ENCODE data around the gene RGS7.
"Not testable (repeated sequence)": the region's sequence is repeated elsewhere in the genome, so short reads cannot be mapped to it uniquely, and the experiment has no call there.

The RGS7 gene

DNA sequence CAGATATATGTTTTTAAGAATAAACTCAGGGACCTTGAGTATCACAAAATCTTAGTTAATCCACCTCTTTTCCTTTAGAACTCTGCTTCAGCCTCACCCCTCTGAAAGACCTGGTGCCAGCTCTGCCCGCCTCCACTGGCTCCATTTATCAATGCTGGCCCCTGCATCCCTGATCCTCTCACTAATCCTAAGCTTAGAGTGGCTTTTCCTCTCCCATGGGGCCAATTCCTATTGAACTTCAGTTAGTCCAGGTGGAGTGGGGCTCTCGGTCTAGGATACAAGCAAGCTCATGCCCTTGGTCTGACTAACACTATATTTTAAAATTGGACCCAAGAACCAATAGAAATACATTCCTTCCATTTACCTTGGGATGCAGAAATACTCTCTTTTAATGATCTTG, 87.0 kb downstream of the RGS7 start:
- DNase-seq: no peak

DNA sequence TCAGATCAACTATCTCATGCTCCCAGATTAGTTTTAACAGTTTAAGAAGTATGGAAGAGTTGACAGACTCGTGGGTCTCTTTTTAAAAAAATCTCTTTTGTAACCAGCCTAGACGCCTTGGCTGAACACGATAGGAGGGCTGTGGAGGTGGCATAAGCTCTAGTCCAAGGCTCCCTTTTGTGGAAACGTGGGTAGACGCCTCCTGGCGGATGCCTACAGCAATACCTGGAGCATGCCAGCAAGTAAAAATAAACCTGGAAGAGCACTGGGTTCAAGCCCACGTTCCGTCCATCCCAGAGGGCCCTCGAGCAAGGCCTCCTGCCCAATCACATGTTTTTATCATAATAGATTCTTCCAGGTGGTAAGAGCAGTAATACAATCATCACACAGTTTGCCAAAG, 87.9 kb downstream of the RGS7 start:
- no peak for DNase-seq

DNA sequence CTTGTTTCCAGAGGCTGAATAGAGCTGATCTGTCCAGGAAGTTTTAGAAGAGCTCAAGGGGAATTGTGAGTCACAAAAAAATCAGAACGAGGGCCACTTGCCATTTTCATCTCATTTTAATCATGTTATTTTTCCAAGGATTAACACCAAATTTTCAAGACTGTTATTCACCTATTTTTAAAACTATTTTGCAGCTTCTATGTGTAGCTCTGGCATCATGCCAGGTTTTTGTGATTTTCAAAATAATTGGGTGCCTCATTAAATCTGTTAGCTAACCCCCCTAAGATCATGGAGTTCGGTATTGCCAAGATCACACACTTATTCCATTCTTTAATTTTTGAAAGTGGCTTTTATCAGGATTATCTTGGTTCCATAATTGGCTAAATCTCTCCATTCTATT, 90.9 kb downstream of the RGS7 start:
- DNase-seq: no peak

DNA sequence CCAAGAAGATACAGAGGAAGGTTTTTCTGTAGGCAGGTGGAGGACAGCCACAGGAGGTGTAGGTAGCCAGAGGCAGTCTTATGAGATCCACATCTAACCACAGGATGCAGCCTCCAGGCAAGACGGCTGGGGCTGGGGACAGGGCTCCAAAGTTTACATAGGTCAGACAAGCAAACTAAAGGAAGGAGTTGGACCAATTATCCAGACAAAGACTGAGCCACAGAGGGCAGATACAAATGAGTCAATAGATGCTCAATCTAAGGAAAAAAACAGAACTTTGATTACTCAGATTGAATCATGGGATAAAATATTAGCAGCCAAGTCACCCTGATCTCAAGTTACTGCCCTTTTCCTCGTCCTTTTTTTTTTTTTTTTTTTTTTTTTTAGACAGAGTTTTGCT, 91.6 kb downstream of the RGS7 start:
- DNase-seq: no peak

DNA sequence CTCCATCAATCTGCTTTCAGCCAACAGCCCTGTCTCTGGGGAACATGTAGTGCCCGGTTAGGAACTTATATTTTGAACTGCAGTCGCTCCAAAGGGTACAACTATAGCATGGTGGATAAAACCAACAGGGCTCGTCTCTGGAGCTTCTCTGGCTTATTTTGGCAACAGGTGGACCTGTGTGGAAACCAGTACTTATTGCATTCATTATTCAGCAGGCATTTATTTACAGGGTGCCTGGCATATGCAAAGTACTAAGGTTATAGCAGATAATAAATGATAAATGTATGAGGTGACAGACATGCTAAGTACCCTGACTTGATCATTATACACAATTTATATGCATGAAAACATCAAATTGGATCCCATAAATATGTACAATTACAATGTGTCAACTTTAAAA, 93.7 kb downstream of the RGS7 start:
- DNase-seq: no peak

DNA sequence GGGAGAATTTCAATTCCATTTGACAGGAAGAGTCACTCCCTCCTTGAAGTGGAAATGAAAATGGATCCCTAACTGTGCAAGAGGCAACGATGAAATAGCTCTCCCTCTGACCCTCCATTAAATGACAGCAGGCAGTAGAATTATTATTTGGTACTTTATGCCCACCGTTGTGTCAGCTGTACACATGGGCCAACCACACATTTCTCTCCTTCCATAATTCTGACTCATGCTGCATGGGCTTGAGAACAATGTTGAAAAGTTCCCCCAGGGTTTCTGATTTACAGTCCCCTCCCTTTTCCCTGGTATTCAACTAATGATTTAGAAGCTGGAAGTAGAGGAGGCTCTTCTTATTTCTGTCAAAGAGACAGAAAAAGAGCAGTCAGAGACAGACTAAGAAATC, 103.5 kb downstream of the RGS7 start:
- DNase-seq: no peak

DNA sequence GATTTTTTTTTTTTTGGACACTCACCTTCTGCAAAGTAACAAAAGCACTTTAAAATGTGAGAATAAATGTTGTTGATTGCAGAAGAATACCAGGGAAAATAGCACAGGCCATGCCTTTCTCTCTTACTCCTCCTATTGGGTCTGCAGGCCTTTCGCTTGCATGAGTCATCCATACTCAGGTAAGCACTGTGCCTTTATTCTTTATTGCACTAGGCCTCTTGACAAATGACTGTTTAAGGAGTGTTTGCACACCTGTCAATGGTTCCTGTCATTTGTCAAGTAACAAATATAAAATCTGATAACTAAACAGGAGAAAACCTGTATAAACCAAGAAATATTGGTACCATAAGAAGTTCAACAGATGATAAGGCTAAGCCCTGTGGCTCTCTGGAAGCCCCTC, 106.5 kb downstream of the RGS7 start:
- no peak for DNase-seq

DNA sequence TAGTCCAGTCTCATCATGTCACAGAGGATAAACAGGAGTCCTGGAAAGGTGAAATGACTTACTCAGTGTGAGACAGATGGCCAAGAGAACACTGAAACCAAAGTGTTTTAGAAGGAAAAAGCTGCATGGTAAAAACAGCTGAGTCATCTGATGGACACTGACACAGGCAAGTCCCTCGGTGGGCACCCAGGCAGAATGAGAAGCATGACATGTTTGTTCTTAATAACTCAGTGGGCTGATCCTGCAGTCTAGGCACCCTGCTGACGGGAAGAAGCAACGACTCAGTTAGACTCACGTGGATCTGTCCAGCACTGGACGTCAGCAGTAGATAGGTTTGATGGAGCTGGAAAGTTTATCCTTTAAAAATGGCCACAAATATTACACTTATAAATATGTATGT, 116.9 kb downstream of the RGS7 start:
- DNase-seq: no peak

DNA sequence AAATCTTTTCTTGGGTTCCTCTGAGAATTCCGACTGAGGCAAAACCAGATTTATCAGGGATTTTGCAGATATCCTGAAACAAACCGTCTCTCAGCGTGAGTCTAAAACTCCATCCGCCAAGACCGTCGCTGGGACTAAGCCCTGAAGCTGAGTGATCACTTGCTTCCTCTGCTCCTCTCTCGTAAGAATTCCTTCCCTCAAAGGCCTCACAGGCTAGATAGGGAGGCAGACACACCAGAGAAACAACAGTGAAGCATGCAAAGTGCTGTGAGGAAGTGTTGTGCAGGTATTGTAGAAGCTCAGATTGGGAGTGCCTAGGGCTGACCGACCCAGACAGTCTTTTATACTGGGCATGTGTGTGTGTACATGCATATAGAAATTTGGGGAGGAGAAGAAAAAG, 119.1 kb downstream of the RGS7 start:
- DNase-seq: no peak

DNA sequence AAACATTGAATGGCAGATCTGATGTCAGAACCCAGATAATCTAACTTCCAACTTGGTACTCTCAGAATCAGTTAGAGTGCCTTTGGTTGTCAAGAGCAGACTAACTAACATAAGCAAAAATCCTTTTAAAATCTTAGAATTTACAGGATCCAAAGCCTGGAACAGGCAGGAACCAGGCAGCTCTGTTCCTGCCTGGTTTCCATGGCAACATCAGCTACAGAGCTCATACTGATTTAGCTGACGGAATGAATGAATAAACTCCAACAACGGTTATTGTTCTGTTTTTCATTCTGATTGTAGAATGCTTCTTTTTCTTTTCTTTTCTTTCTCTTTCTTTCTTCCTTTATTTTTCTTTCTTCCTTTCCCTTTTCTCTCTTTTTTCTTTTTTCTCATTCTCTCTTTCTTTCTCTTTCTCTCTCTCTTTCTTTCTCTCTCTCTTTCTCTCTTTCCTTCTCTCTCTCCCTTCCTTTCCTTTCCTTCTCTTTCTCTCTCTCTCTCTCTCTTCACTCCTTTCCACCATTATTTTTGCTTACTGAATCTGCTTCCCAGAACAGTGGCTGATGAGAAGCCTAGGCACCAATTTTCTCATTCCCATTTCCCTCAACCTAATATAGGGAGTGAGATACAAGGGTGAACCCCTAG, 121.6 kb downstream of the RGS7 start:
- no peak for DNase-seq

DNA sequence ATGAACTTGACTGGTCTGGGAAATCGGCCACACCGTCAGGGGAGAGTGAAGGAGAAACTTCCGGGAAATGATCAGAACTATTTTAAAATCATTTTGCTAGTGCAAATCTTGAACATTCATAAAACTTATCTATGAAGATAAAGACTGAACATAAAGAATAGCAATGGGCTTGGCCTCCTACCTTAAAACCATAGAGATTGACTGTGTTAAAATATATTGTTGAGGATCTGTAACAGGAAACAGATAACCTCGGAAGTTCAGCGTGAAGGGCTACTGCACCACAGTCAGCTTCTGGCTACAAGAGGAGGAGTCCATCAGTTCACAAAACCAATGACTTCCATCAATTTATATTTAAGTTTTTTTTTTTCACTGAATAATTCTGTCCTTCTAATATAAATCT, 127.3 kb downstream of the RGS7 start:
- no peak for DNase-seq

DNA sequence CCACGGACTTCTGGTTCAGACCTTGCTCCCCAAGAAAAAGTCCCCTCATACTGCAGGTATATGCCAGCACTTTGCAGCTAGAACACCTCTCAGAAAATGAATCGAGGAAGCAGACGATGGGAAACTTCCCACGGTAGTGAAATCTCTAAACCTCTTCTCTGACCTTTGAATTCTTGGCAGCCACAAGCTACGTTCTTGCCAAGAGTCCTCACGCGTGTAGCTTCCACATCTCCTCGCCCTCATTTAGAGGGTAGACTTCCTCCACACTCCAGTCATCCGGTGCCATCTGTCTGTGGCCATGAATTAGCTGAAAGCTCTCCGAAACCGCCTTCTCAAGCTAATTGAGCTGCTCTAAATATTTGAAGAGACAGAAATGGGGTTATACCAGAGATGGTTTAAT, 127.8 kb downstream of the RGS7 start:
- DNase-seq: no peak

DNA sequence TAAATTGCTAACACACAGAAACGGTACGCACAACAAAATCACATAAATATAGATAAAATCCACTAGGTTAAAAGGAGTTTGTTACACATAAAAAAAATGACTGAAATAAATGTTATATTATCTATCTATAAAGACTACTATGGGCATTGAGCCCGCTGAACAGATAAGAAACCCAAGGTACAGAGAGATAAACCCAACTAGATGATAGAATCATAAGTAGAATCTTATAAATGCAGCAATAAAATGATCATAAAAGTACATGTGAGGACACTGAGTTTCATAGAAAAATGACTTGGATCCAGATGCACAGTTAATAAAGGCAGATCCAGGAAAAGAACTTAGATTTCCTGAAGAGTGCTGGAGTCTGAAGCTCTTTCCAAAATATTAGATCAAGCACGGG, 128.7 kb downstream of the RGS7 start:
- DNase-seq: no peak

DNA sequence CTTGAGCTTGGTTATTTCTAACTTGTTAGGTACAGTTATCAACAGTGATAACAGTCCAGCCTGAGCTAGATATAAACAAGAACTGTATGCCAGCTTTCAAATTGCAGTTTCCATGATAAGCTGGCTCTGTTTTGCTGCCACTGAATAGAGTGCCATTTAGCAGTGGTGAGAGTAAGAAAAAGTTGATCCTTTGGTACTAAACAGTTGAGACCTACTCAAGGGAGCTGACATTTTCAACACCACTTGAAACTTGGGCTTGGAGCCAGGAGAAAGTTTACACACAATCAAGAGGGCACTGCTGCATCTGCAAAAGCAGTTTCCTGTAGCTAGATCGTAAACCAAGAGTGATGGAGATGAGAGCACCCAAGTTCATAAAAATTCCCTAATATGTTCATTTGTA, 131.3 kb downstream of the RGS7 start:
- DNase-seq: no peak

DNA sequence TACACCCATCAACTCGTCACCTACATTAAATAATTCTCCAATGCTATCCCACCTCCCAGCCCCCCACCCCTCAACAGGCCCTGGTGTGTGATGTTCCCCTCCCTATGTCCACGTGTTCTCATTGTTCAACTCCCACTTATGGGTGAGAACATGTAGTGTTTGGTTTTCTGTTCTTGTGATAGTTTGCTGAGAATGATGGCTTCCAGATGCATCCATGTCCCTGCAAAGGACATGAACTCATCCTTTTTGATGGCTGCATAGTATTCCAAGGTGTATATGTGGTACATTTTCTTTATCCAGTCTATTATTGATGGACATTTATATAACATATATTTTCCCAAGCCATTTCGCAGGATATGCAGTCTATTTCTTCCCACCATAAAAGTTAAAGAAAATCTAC, 132.8 kb downstream of the RGS7 start:
- DNase-seq: not testable (repeated sequence)

DNA sequence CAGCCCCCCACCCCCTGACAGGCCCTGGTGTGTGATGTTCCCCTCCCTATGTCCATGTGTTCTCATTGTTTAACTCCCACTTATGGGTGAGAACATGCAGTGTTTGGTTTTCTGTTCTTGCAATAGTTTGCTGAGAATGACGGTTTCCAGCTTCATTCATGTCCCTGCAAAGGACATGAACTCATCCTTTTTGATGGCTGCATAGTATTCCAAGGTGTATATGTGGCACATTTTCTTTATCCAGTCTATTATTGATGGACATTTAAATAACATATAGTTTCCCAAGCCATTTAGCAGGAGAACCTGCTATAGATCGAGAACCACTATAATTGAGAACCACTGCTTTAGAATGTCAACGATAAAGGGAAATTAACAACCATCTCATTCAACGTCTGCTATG, 134.2 kb downstream of the RGS7 start:
- DNase-seq: not testable (repeated sequence)

DNA sequence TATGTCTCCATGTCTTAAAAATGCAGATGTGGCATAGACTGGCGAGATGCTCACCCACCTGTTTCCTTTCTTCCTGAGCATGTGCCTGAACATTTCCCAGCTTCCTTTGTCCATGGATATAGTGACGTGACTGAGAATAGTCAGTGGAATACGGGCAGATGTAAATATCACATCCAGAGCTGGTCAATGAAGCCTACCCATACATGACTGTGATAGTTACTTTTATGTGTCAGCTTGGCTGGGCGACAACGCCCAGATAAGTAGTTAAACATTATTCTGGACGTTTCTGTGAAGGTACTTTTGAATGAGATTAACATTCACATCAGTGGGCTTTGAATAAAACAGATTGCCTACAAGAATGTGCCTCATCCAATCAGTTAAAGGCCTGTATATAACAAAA, 135.7 kb downstream of the RGS7 start:
- no peak for DNase-seq

DNA sequence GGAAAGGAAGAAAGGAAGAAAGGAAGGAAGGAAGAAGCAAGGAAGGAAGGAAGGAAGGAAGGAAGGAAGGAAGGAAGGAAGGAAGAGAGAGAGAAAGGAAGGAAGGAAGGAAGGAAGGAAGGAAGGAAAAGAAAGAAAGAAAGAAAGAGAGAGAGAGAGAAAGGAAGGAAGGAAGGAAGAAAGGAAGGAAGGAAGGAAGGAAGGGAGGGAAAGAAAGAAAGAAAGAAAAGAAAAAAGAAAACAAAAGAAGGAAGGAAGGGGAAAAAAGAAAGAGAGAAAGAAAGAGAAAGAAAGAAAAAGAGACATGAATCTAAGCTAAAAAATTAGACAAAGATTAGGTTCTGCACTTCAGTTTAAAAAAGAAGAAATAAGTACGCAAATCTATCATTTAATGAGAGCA, 136.1 kb downstream of the RGS7 start:
- DNase-seq: not testable (repeated sequence)

DNA sequence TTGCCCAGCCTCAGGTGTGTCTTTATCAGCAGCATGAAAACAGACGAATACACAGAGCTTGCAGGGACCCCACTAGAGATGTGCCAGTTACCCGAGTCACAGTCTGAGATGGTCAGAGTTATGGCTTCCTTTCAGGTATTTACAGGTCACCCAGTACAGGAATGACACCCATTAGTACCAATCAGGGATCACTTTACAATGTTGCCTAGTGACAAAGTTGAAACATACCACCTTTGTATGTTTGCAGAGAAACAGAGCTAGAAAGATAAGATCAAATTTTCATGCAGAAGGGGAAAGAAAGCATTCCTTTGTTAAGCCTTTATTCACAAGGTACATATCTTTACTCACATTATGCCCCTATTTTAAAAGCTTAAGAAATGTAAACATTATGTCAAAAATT, 137.6 kb downstream of the RGS7 start:
- no peak for DNase-seq

DNA sequence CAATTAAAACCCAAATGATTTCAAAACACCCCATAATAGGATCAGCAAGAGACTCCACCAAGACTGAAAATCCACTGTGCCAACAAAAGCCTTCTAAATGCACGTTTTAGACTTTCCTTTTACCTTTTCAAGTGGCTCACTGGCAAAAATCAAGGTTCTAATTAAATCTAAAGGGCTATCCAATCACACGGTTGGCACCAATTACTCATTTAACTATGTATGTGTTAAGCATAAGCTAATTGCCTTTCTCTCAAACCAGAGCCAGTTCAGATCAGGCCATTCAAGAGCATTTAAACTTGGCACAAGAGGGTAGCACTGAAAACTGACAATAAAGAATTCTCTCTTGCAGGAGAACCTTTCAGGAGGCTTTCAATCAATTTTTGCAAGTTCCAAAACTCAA, 139.5 kb downstream of the RGS7 start:
- DNase-seq: no peak

DNA sequence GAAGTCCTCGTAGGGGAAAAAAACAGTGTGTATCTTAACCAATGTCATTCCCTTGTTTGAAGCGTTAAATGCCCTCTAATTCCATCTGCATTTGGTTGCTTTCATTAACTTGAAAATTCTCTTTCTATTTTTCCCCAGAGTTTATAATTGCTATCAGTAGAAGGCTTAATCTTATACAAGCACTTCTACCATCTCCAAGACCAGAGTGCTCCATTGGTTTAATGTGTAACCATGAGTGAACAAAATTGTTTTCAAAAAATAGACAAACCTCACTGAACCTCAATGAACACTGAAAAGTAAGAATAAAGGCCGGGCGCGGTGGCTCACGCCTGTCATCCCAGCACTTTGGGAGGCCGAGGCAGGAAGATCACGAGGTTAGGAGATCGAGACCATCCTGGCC, 141.3 kb downstream of the RGS7 start:
- no peak for DNase-seq

DNA sequence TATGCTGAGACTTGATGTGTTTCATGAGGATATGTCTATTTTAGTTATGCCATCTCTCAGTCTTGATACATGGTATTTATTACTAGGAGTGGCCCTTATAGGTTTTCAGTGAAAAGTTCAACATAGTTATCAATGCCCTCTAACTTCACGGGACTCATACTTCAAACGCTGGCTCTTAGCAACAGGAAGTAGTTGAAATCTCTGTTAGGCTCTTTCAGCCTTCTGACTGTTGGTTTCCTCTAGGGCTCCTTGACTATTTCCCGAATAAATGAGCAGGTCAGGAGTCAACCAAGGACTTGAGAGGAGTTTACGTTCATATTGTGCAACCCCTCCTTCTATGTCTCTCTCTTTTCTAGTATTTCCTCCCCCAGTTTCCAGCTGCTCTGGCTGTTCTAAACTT, 141.8 kb downstream of the RGS7 start:
- no peak for DNase-seq

DNA sequence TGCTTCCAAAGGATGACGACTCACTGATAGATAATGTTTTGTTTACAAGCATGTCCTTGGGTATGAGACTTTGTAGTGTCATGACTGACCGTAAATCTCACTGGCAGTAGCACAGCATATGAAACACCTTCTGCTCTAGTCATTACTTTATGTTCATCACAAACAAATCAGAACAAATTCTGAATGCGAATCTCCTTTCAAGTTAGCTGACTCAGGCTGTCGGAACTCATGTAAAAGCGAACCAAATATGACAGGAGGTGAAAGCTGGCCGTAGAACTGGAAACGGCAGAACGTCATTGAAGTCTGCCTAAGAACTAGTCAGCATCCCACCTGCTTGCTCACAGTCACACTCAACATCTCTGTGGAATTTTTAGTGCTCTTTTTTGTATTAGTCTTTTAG, 143.9 kb downstream of the RGS7 start:
- DNase-seq: no peak

DNA sequence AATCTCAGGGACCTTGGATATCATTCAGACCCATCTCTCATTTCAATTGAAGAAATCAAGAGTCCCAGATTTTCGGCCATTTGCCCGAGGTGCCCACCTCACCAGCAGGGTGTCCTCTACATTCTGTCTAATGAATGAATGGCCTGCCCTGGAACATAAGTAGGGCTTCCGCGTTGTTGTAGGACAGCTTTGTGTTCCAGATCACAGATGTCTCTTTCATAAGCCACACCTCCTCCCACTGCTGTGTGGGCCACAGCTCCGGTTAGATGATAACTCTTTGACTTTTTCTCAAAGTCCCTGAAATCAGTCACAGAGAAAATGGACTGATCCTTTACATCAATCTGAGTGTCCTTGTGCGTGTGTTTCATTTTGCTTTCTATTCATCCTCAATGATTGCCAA, 144.4 kb downstream of the RGS7 start:
- DNase-seq: no peak

DNA sequence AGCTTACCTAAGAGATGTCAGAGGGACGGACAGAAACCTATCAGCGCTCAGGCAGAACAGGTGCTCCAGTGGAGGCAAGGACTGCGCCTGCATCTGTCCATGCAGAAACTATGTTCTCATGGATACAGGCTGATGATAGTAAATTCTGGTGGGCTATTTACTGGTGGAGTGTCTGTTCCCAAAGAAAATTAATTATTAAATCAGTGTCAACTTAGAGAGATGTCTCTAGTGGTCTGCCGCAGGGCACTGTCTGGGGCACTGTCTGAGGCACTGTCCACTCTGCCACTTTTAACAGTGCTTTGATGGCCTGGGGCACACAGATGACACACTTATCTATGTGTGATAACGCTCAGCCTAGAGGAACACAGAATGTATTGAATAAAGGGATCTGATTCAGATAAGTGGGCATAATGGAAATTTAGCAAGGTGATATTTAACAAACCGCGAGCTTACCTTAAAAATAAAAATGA, 148.1 kb downstream of the RGS7 start:
- DNase-seq: no peak

DNA sequence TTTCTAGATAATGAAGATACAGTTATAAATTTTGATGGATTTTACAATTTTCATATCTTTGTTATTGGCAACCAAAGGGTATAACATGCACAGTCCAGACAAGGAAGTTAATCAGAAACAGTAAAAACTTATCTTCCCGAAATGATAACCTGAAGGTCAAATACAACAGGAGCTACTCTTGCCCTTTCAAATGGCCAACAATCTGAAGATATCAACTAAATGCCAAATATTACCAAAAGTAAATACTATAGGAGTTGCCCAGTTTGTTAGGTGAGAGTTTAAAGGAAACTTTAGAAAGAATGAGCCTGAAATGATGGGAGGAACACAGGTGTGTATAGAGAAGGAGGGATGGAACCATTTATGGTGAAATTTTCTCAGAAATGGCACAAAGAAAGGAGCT, 153.2 kb downstream of the RGS7 start:
- no peak for DNase-seq
